ENCODE data around the gene CAD. TPM values are rescaled to one million over a fixed set of nuclear protein-coding genes. Genes with fewer than 3 reads are reported as not detected.

CAD gene
- total and polyA plus RNA-seq, 2 of the 4 experiments (the other 2 are of a cell fraction) = 12.9 to 38.7 TPM

GRCh38 chr2:27271631-27272340 is 54.6 kb downstream of the CAD start:
- Histone ChIP-seq H3K9ac (ENCODE audit: low read depth, low read length) (no peak overlapping the region), H2AK9ac (replicated peaks; ENCODE audit: low read depth, low read length, poor library complexity) (no peak overlapping the region), H2AK5ac (ENCODE audit: low read depth, low read length) (no peak overlapping the region), H2BK120ac (ENCODE audit: low read depth, low read length) (no peak overlapping the region), H2AFZ (replicated peaks; ENCODE audit: low read length, poor library complexity) (no peak overlapping the region), H3K36me3 (ENCODE audit: control insufficient read depth, insufficient read depth, low read length) (no peaks in the 10 kb centered on the region), H3K18ac (ENCODE audit: low read depth, low read length) (no peak overlapping the region), H3K4ac (ENCODE audit: low read depth, low read length) (no peak overlapping the region), H4K8ac (ENCODE audit: low read depth in 2 of 2, low read length in 2 of 2) (no peak overlapping the region), H2BK5ac (ENCODE audit: low read depth, low read length, poor library complexity, severe bottlenecking) (no peak overlapping the region), H3K27me3 (ENCODE audit: control insufficient read depth, insufficient read depth, low read length) (peaks cover 48% of the 10 kb centered on the region), H3K14ac (replicated peaks; ENCODE audit: low read depth, low read length) (no peak overlapping the region), H3K4me2 (ENCODE audit: low read depth, low read length) (no peak overlapping the region), H4K20me1 (ENCODE audit: insufficient read depth, low read length) (no peaks in the 10 kb centered on the region), H4K5ac (ENCODE audit: low read depth, low read length) (no peak overlapping the region), H3K27ac (ENCODE audit: insufficient read depth, low read length) (no peak overlapping the region), H3K9me3 (ENCODE audit: control insufficient read depth, insufficient read depth, low read length) (no peaks in the 10 kb centered on the region), H3K9me1 (ENCODE audit: insufficient read depth, low read length) (no peaks in the 10 kb centered on the region), H3K79me1 (ENCODE audit: low read depth in 1 of 2, low read length in 2 of 2) (no peaks in the 10 kb centered on the region), H2BK20ac (ENCODE audit: low read depth, low read length) (no peak overlapping the region), H3K56ac (ENCODE audit: extremely low read depth, insufficient read depth, low read length) (no peak overlapping the region), H3K23ac (ENCODE audit: low read depth, low read length) (no peak overlapping the region), H2BK15ac (ENCODE audit: low read depth, low read length) (no peak overlapping the region), H4K91ac (ENCODE audit: insufficient read depth, low read depth, low read length) (no peak overlapping the region), H3K4me1 (ENCODE audit: control insufficient read depth, insufficient read depth, low read length) (no peaks in the 10 kb centered on the region), H3K4me3 (ENCODE audit: insufficient read depth, low read depth, low read length) (no peak overlapping the region)
- ChIA-PET CTCF (interaction anchor here (2.0 kb wide), 1 partner anchor 9 kb away, joined by 8 read pairs; no protein-coding TSS in a partner anchor), POLR2A (ENCODE audit: unreplicated experiment) (interaction anchor here (0.6 kb wide), 1 partner anchor 206 kb away, joined by 3 read pairs; no protein-coding TSS in a partner anchor)
- TF ChIP-seq CEBPB (IDR thresholded peaks at IDR 0.05; ENCODE audit: low read depth, low read length) (no peak), RAD21 (IDR thresholded peaks at IDR 0.05; ENCODE audit: low read length) (no peak), USF2 (IDR thresholded peaks at IDR 0.05; ENCODE audit: low read depth, low read length) (no peak), RFX5 (IDR thresholded peaks at IDR 0.05; ENCODE audit: low read depth, low read length) (no peak), MAZ (IDR thresholded peaks at IDR 0.05; ENCODE audit: borderline replicate concordance, low read depth, low read length) (no peak), POLR2A (IDR thresholded peaks at IDR 0.05; ENCODE audit: low read depth, low read length) (no peak), CTCF (conservative IDR thresholded peaks at IDR 0.05; ENCODE audit: low read depth, low read length) (no peak), MXI1 (IDR thresholded peaks at IDR 0.05; ENCODE audit: borderline replicate concordance, low read depth, low read length) (no peak), SMC3 (IDR thresholded peaks at IDR 0.05; ENCODE audit: low read depth, low read length) (no peak), MAFK (IDR thresholded peaks at IDR 0.05; ENCODE audit: low read depth, low read length) (no peak), RCOR1 (IDR thresholded peaks at IDR 0.05; ENCODE audit: insufficient replicate concordance, low read length) (no peak), ELK1 (IDR thresholded peaks at IDR 0.05; ENCODE audit: borderline replicate concordance, low read depth, low read length) (no peak)
- ATAC-seq (ENCODE audit: low read depth) (no peak), DNase-seq (no peak)
- in situ Hi-C loops (cut with MboI; ENCODE audit: low sequenced_read_pairs) = no loop called here
- no TSS peak for BruUV-seq (replicated peaks)
- dilution Hi-C loops (cut with HindIII; ENCODE audit: low sequenced_read_pairs, unreplicated experiment) = no loop called here
- no CpG with 5 or more reads among the region's 11 CpGs for WGBS, 2 experiments (ENCODE audit: extremely low coverage in 2 of 2, insufficient read length in 1 of 2)
- intact Hi-C loops (cut with micrococcal nuclease) = no loop called here

Data from IMR-90 (cell line).